KMS-11 (cell line): ENCODE results near the gene HIF1AN.

Experiments
- H2AFZ ChIP-seq: fragments of 200-600 bp; sonication (generic); 2 replicates; pipeline ENCODE4 v1.6.1; 2016; ENCODE audit warnings: antibody characterized with exemption, mixed run types, low read depth
- H3K27ac ChIP-seq: fragments of 200-600 bp; sonication (generic); 2 replicates; pipeline ENCODE4 v1.6.1; 2016; ENCODE audit warnings: mild to moderate bottlenecking, mixed run types
- H3K27me3 ChIP-seq: fragments of 200-600 bp; sonication (generic); 2 replicates; pipeline ENCODE4 v1.6.1; 2017; ENCODE audit warnings: mild to moderate bottlenecking, low read depth, mixed run types, moderate library complexity; ENCODE audit not compliant: insufficient read depth
- H3K36me3 ChIP-seq: fragments of 200-600 bp; sonication (generic); 2 replicates; pipeline ENCODE4 v1.6.1; 2017; ENCODE audit warnings: mild to moderate bottlenecking, mixed run types; ENCODE audit not compliant: insufficient read depth
- H3K4me1 ChIP-seq: fragments of 200-600 bp; sonication (generic); 2 replicates; pipeline ENCODE4 v1.6.1; 2016; ENCODE audit warnings: mild to moderate bottlenecking, low read depth, mixed run types; ENCODE audit not compliant: poor library complexity, severe bottlenecking
- H3K4me2 ChIP-seq: fragments of 200-600 bp; sonication (generic); 2 replicates; pipeline ENCODE4 v1.7.0; 2016; ENCODE audit warnings: mild to moderate bottlenecking, mixed run types
- H3K4me3 ChIP-seq: fragments of 200-600 bp; sonication (generic); IDR thresholded peaks from 2 replicates; pipeline ENCODE4 v1.6.1; 2017; ENCODE audit warnings: low read depth, low read length, mixed read lengths; ENCODE audit not compliant: insufficient read depth
- H3K79me2 ChIP-seq: fragments of 200-600 bp; sonication (generic); 2 replicates; pipeline ENCODE4 v1.6.1; 2016; ENCODE audit warnings: low read depth, mixed run types; ENCODE audit not compliant: insufficient read depth
- H3K9ac ChIP-seq: fragments of 200-600 bp; sonication (generic); 2 replicates; pipeline ENCODE4 v1.6.1; 2016; ENCODE audit warnings: mild to moderate bottlenecking, mixed run types
- H4K20me1 ChIP-seq: fragments of 200-600 bp; sonication (generic); 2 replicates; pipeline ENCODE4 v1.6.1; 2016; ENCODE audit warnings: mild to moderate bottlenecking, mixed run types; ENCODE audit not compliant: insufficient read depth
- TF ChIP-seq, protein P1 (sequence below): fragments of 200-600 bp; sonication (generic); conservative IDR thresholded peaks from 2 replicates; pipeline ENCODE4 v1.6.1; 2017; ENCODE audit warnings: low read depth, mild to moderate bottlenecking, antibody characterized with exemption, low read length, moderate library complexity, mixed read lengths

HIF1AN gene

DNA sequence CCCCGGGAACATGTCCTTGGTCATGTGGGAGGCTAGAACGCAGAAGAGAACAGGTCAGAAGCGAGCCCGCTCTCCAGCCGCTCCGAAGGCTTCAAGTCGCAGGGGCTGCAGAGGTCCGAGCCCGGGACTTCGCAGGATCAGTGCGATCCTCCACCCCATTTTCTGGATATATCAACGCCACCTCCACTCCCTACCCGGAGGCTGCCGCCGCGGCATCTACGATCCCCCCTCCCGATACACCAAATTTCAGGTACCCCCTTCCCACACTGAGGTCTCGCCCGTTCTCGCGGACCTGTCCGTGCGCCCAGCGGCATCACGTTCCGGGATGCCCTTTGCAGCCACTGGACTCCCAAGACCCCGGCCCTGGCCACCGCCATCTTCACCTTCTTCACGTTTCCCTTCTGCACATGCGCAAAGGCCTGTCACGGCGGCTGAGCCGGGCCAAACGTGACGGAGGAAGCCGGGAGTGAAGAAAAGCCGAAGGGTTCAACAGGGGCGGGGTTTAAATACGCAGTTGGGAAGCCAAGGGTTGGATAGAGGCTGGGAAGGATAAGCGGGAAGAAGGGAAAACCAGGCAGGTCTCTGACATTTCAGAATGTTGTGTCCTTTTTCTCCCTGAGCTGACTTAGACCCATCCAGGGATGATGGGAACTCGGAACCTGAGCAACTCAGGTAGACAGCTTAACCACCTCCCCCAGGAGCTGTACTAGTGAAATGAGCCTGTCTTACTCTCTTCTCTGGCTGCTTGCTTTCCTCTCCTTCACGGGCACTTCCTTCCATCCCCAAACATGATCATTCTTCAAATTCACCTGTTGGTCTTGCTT lies 6.1 kb upstream of the HIF1AN start, which contains the start of gene NDUFB8:
NDUFB8 (minus strand) TSS at position 397 of the 824 bp plus-strand sequence; CDS start at position 377, 20 bp downstream.
- no peaks in the 10 kb centered on the region for H3K36me3 ChIP-seq
- peaks cover 23% of the 10 kb centered on the region; the same call in 1 of the 2 replicates for H3K79me2 ChIP-seq

DNA sequence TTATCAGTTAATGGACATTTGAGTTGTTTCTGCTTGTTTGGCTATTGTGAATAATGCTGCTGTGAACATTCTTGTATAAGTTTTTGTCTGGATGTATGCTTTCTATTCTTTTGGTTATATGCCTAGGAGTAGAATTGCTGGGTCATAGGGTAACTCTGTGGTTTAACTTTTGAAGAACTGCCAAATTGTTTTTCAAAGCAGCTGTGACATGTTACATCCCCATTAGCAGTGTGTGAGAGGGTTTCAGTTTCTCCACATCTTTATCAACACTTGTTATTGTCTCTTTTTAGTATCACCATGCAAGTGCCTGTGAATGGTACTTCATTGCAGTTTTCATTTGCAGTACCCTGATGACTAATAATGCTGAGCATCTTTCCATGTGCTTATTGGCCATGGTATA lies 4.0 kb upstream of the HIF1AN start:
- Histone ChIP-seq H3K9ac (no peak overlapping the region), H3K27ac (peak overlapping the region; percentile 61), H3K27me3 (no peaks in the 10 kb centered on the region), H3K4me1 (peaks cover 63% of the 10 kb centered on the region), H4K20me1 (no peaks in the 10 kb centered on the region), H3K4me3 (no peak overlapping the region), H3K79me2 (peaks cover 32% of the 10 kb centered on the region; the same call in 1 of the 2 replicates), H2AFZ (no peak overlapping the region), H3K36me3 (no peaks in the 10 kb centered on the region), H3K4me2 (peak overlapping the region; percentile 48)
- TF ChIP-seq, protein P1, sequence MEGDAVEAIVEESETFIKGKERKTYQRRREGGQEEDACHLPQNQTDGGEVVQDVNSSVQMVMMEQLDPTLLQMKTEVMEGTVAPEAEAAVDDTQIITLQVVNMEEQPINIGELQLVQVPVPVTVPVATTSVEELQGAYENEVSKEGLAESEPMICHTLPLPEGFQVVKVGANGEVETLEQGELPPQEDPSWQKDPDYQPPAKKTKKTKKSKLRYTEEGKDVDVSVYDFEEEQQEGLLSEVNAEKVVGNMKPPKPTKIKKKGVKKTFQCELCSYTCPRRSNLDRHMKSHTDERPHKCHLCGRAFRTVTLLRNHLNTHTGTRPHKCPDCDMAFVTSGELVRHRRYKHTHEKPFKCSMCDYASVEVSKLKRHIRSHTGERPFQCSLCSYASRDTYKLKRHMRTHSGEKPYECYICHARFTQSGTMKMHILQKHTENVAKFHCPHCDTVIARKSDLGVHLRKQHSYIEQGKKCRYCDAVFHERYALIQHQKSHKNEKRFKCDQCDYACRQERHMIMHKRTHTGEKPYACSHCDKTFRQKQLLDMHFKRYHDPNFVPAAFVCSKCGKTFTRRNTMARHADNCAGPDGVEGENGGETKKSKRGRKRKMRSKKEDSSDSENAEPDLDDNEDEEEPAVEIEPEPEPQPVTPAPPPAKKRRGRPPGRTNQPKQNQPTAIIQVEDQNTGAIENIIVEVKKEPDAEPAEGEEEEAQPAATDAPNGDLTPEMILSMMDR: no peak

More for the DNA sequence above, 6.1 kb upstream of the HIF1AN start, which contains the start of gene NDUFB8:
- Histone ChIP-seq H2AFZ (peak within 1 kb of the TSS; percentile 86), H3K27ac (peak within 1 kb of the TSS; percentile 18; the same call in 1 of the 2 replicates), H3K4me2 (peak within 1 kb of the TSS; percentile 91), H3K4me3 (no peak within 1 kb of the TSS), H3K27me3 (no peaks in the 10 kb centered on the region), H4K20me1 (no peaks in the 10 kb centered on the region), H3K9ac (peak within 1 kb of the TSS; percentile 71; the same call in 1 of the 2 replicates), H3K4me1 (peaks cover 48% of the 10 kb centered on the region)
- TF ChIP-seq, protein P1: no peak

DNA sequence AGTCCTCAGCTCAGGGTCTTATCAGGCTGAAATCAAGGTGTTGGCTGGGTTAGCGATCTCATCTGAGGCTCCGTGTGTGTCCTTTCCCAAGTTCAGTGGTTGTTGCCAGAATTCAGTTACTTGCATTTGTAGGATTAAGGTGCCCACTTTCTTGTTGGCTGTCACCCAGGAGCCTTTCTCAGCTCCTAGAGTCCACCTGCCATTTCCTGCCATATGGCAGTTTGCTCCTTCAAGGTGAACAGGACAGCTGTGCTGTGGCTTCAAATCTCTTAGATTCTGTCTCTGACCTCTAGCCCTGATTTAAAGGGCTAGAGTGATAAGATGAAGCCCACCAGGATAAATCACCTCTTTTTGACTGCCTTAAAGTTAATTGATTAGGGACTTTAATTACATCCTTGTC lies 1.0 kb upstream of the HIF1AN start:
- peak overlapping the region; percentile 77; the same call in 1 of the 2 replicates for H2AFZ ChIP-seq
- no peaks in the 10 kb centered on the region for H3K27me3 ChIP-seq
- peaks cover 63% of the 10 kb centered on the region for H3K4me1 ChIP-seq
- H3K27ac ChIP-seq: no peak overlapping the region
- H3K79me2 ChIP-seq: peaks cover 13% of the 10 kb centered on the region; the same call in 1 of the 2 replicates
- H3K9ac ChIP-seq: no peak overlapping the region
- H3K4me2 ChIP-seq: peak overlapping the region; percentile 96
- TF ChIP-seq, protein P1: no peak
- no peaks in the 10 kb centered on the region for H4K20me1 ChIP-seq
- no peak overlapping the region for H3K4me3 ChIP-seq
- H3K36me3 ChIP-seq: no peaks in the 10 kb centered on the region

DNA sequence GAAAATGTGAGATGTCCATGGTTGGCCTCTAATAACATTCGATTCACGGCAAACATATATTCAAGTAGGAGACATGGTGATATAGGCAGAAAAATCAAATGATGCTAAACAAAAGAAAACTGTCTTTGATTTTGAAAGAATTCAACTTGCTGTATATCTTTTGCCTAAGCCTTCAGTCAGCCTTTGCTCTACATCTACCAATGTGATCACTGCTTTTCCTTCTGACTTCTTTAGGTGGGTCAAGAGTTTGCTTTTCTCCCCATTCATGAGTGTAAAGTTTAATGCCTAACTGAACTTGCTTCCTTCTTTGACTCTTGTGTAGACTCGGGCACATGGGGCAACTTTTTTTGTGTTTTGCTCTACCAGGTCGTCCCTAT lies 417 bp upstream of the HIF1AN start:
- no peaks in the 10 kb centered on the region for H3K27me3 ChIP-seq
- H4K20me1 ChIP-seq: no peaks in the 10 kb centered on the region
- TF ChIP-seq, protein P1: no peak
- no peak overlapping the region for H3K9ac ChIP-seq
- H3K79me2 ChIP-seq: peaks cover 13% of the 10 kb centered on the region; the same call in 1 of the 2 replicates
- no peak overlapping the region for H3K4me3 ChIP-seq
- H3K36me3 ChIP-seq: peaks cover under 1% of the 10 kb centered on the region; the same call in 1 of the 2 replicates
- H3K4me1 ChIP-seq: peaks cover 57% of the 10 kb centered on the region
- no peak overlapping the region for H3K27ac ChIP-seq
- peak overlapping the region; percentile 77 for H2AFZ ChIP-seq
- peak overlapping the region; percentile 96 for H3K4me2 ChIP-seq
